ENCODE results near the gene VKORC1L1. TPM values are rescaled to one million over a fixed set of nuclear protein-coding genes. Genes with fewer than 3 reads are reported as not detected.
"Not testable (repeated sequence)": the region's sequence is repeated elsewhere in the genome, so short reads cannot be mapped to it uniquely, and the experiment has no call there.

Gene VKORC1L1
- polyA plus RNA-seq, 4 donors: 32.6 to 40.2 (median 38.0) TPM

DNA sequence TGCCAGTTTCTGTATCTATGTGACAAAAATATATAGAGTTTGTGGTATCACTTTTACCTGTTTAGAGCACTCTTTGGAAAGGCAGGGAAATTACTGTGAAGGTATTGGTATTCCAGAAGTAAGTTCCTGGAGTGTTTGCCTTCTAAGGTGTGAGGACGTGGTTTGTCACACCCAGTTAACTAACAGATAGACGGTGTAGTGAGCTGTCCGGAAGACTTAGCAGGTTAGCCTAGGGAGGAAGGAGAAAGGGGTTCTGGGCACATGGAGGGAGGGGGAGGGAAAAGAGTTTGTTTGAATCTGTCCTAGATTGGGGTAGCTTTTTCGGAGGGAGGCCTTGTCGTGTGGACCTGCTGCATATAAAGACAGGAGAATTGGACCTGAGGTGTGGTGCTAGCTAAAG is 7.4 kb downstream of the VKORC1L1 start:
- not testable (repeated sequence) for DNase-seq (ENCODE audit: low read depth in 4 of 4, low spot score in 3 of 4)

DNA sequence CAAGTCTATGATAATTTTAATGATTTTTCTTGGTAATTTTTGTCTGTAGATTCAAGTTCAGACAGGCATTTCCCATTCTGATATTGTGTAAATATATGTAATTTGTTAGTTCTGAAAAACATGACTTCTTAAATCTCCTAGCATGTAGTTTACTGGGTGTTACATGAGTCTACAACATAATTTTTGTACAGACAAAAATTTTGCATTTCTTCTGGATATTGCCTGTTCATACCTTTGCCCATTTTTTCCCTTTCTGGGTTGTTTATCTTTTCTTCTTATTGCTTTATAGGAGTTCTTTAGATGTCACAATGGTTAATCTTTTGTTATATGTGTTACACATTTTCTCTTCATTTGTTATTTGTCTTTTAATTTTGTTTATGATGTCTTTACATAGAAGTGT is 12.1 kb downstream of the VKORC1L1 start:
- DNase-seq (ENCODE audit: low read depth in 4 of 4, low spot score in 3 of 4): not testable (repeated sequence)

DNA sequence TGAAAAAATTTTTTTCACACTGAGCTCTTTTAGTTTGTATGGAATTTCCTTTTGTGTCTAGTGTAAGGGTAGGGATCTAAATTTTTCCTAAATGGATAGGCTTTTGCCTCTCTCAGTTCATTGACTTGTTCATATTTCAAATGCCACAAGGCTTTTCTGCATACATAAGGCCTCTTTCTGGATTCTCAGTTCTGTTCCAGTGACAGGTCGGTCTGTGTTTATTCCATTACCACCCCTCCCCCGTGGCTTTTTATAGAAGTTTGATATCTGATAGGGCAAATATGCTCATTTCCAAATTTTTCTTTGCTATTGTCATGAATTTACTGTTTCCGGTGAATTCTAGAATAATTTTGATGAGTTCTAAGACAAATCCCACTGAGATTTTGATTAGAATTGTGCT is 12.7 kb downstream of the VKORC1L1 start:
- DNase-seq (ENCODE audit: low read depth in 4 of 4, low spot score in 3 of 4): not testable (repeated sequence)

DNA sequence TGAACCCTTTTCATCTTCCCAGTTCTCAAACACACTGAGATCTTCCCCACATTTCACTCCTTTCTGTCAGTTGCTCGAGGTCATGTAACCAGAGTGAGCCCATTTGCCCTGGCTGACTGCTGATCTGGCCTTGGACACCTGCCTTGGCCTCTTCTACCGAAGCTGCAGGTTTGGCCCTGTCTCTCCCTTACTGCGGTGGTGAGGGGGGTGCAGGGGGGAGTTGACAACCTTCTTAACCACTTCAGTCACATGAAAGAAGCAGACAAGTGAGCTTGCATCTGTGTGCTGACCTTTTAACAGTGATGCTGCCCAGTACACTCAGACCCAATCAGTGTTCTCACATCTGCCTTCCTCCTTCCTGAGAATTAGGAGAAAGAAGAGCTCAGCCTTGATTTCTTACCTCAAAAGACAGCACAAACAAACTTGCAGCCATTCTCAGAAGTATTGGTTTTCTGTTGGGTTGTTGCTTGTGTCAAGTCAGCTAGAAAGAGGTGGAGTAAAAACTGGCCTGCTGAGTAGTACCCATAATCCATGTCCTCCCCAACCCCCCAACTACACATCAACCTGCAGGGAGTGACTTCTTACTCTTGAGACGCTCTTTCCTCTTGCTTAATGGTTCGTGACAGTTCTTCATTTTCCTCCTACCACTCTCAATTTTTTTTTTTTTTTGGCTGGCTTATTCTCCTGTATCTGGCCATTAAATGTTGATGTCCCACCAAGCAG is 15.7 kb downstream of the VKORC1L1 start:
- not testable (repeated sequence) for DNase-seq (ENCODE audit: low read depth in 4 of 4, low spot score in 3 of 4)

DNA sequence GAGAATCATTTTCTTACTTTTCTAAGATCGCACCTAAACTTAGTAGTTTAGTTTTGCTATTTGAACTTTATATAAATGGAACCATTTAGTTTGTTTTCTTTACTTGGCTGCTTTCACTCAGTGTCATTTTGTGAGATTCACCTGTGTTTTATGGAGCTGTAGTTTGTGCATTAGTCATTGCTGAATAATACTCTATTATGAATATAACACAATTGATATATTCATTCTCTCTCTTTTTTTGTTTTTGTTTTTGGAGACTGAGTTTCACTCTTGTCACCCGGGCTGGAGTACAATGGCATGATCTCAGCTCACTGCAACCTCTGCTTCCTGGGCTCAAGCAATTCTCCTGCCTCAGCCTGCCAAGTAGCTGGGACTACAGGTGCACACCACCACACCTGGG is 16.8 kb downstream of the VKORC1L1 start:
- not testable (repeated sequence) for DNase-seq (ENCODE audit: low read depth in 4 of 4, low spot score in 3 of 4)

DNA sequence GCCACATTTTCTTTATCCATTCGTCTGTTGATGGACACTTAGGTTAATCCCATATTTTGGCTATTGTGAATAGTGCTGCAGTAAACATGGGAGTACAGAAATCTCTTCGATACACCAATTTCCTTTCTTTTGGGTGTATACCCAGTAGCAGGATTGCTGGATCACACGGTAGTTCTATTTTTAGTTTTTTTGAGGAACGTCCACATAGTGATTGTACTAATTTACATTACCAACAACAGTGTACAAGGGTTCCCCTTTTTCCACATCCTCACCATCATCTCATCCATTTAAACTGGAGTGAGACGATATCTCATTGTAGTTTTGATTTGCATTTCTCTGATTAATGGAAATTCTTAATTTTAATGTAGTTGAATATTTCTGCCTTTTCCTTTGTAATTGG is 19.3 kb downstream of the VKORC1L1 start:
- DNase-seq (ENCODE audit: low read depth in 4 of 4, low spot score in 3 of 4): no peak

DNA sequence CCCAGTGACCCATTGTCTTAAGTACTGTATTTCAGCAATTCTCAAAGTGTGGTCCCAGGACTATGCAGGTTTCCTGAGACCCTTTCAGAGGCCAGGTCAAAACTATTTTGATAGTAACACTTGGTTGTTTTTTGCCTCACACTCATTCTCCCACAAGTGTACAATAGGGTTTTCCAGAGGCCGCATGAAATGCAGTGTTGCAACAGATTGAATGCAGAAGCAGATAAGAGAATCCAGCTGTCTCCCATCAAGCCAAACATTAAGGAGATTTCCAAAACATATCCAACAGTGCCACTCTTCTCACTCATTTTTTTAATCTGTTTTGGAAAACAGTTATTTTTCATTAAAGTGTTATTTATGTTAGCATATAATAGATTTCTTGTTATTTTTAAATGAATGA is 20.0 kb downstream of the VKORC1L1 start:
- no peak for DNase-seq (ENCODE audit: low read depth in 4 of 4, low spot score in 3 of 4)

DNA sequence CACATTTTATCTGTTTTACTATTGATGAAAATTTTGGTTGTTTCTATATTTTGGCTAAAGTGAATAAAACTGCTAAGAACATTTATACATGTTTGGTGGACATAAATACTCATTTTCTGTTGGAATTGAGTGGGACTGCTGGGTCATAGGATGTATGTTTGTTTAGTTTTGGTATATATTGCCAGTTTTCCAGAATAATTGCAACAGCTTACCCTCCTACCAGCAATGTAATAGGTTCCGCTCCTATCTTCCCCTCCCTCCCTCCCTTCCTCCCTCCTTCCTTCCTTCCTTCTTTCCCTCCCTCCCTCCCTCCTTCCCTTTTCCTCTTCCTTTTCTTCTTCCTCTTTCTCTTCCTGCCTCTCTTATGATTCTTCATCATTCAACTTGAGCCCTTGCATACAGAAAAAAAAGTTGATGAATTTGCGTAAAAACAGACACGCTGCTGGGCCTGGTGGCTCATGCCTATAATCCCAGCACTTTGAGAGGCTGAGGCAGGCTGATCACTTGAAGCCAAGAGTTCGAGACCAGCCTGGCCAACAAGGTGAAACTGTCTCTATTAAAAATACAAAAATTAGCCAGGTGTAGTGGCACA is 23.5 kb downstream of the VKORC1L1 start:
- no peak for DNase-seq (ENCODE audit: low read depth in 4 of 4, low spot score in 3 of 4)

DNA sequence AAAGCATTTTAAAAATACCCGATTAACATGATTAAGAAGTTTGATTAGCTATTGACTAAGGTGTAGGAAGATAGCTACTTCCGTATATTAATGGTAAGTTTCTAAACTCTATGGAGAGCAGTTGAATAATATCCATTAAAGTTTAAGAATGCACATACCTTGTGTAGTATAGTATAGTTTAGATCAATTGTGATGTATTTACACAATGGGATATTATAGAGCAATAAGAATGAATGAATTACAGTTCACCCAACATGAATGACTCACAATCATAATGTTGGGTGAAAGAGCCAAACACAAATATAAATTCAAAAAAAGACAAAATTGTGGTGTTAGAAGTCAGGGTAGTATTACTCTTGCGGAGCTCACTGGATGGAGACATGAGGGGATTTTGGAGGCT is 24.4 kb downstream of the VKORC1L1 start:
- DNase-seq (ENCODE audit: low read depth in 4 of 4, low spot score in 3 of 4): not testable (repeated sequence)

DNA sequence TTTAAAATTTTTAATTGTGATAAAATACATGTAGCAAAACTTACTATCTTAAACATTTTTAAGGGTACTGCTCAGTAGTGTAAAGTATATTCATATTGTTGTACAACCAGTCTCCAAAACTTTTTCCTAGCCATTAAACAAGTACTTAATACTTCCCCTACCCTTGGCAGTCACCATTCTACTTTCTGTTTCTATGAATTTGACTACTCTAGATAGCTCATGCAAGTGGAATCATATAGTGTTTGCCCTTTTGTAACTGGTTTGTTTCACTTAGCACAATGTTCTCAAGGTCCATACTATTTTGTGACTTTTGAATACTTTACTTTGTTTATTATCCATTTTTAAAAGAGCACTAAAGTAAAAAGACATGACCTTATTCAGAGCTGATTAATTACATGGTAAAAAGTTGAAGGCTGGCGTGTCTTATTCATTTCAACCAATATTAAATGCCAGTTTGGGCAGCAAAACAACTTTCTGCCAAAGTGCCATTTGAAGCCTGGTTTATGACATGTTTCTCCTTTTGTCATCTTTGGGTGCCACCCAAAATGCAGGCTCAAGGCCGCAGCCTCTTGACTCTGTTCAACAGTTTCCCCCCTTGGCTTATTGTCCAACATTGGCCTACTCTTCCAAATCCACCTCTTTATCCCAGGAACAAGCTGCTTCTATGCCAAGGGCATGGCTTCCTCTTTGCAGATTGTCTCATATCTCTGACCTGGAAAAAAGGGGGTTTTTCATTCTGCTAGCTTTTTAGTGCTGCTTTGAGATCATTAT is 26.0 kb downstream of the VKORC1L1 start:
- DNase-seq (ENCODE audit: low read depth in 4 of 4, low spot score in 3 of 4): not testable (repeated sequence)

DNA sequence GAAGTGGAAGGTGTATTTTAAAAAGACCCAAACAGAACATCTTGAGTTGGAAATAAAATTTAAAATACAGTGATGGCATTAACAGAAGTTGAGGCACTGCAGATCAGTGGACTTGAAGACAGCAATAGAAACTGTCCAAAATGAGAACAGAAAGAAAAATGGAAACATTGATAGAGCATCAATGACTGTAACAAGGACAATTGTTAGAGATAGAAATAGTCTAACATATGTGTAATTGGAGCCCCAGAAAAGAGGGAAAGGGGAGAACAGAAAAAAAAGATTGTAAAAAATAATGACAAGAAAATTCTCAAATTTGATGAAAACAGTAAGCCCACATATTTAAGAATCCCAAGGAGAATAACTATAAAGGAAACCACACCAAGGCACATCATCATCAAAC is 29.4 kb downstream of the VKORC1L1 start:
- DNase-seq (ENCODE audit: low read depth in 4 of 4, low spot score in 3 of 4): no peak

DNA sequence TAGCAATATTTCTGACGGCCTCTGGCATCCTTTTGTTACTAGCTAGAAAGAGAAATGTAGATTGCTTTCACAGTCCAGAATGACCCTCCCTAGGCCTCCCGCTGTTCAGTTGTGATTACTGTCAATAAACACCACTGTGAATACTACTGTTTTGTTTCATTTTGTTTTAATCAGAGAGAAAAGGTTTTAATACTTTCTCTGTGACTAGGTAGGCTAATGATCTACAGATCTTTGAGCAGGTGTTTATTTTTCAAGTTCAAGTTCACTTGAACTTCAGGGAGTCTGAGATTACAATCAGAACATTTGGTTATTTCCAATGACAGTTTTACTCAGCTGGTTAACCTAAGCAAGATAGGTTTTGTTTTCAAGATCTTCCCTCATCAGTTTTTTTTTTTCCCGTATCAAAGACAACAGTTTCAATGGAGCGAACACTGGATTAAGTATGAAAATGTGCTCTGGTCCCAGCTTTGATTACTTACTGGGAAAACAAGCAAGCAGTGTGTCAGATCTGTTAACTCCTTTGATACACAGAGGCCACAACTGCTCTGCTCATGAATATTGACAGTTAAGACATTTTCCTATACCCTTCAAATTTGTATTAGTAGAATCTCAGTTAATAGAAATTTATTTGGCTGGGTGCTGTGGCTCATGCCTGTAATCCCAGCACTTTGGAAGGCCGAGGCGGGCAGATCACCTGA is 34.8 kb downstream of the VKORC1L1 start:
- no peak for DNase-seq (ENCODE audit: low read depth in 4 of 4, low spot score in 3 of 4)

DNA sequence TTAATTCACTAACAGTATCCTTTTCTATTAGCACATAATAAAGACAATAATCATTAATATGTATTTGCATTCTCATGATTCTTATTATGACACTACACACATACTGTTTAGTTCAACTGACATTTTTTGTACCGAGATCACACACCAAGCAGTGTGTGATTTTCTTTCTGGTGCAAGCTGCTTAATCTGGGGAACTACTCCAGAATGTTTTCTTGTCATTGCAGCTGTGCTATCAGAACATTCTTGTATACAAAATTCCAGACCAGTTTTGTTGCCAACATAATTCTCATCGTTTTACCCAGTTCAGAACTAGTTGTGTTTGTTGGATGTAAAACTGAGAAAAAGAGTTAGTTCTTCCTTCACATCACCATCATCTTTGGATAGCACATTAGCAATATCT is 37.4 kb downstream of the VKORC1L1 start:
- DNase-seq (ENCODE audit: low read depth in 4 of 4, low spot score in 3 of 4): no peak

DNA sequence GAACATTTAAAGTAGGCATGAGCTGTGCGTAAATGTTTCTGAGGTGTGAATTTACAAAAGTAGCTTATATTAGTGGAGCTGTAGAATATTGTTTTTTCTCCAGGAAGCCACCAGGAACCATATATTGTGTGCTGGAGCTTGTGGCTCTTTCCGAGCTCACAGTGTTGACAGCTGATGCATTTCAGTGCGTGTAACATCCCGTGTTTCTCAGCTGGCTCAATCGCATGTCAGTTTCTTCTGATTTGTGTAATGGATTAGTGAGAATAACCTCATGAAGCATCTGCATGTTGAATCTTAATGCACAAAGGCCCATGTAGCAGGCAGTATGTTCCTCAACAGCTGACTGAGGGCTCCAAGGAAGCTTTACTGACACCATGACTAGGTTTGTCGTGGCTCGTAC is 39.4 kb downstream of the VKORC1L1 start:
- no peak for DNase-seq (ENCODE audit: low read depth in 4 of 4, low spot score in 3 of 4)

DNA sequence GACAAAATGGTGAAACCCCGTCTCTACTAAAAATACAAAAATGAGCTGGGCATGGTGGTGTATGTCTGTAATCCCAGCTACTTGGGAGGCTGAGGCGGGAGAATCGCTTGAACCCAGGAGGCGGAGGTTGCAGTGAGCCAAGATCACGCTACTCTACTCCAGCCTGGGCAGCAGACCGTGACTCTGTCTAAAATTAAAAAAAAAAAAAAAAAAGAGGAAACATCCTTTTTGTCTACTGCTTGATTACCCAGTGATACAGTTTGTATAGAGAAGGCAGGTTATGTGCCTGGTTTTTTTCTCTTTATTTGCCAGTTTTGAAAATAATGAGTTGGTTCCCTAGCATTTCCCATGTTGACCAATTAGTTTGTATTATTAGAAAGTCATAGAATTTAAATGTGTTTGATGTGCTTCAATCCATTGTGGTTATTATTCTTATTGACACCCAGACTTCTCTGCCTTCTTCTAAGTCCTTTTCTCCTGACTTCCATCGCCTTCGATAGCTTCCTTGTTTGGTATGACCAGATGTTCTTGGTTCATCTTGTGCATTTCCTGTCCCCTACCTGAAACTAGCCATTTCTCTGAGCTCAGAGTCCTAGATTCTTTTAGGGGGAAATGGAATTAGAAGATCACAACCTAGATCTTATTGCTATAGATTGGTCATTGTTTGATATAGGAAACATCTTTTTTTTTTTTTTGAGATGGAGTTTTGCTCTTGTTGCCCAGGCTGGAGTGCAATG is 43.2 kb downstream of the VKORC1L1 start:
- no peak for DNase-seq (ENCODE audit: low read depth in 4 of 4, low spot score in 3 of 4)

DNA sequence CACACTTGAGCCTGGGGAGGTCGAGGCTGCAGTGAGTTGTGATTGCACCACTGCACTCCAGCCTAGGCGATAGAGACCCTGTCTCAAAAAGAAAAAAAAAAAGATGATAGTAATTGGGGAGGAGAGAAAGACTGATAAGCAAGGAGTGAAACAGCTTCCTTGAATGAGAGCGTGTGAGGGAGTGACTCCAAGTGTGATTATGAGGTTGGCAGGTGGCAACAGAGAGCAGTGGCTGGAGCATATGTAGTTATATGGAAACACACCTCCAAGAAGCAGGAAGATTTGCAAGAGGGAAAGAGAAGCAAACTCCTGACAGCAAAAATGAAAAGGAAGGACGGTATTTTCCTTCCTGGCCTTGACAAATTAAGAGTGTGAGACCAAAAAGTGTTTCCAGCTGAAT is 50.4 kb downstream of the VKORC1L1 start:
- DNase-seq (ENCODE audit: low read depth in 4 of 4, low spot score in 3 of 4): no peak

DNA sequence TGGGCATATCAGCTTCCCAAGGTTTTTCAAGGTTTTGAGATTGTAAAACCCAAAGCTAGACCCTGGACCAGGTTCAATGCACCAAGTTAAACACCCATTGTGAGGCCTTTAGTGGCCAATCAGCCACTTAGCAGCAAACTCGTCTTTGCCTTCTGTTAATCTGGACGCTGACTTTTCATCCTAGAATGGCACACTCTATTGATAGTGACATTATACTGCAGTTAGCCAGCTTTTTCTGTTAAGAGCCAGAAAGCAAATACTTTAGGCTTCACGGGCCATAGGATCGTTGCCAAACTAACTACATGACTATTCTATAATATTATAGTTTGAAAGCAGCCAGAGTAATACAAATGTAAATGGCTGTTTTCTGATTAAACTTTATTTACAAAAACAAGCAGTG is 51.3 kb downstream of the VKORC1L1 start:
- DNase-seq (ENCODE audit: low read depth in 4 of 4, low spot score in 3 of 4): no peak

DNA sequence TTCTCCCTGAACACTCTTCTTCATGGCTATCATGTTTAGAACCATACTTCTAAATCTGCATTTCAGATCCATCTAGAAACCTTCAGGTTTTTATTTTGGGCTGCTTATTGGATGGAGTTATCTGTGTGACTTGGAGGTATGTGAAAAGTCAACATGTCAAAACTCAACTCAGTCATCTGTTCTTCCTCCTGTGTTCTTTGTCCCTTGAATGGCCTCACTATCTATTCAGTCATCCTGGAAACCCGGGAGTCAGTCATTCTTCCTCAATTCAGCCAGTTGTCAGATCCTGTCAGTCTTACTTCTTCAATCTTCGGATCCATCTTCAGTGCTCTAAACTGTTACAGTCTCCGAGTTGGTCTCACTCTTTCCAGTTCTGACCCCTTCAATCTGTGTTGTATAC is 52.2 kb downstream of the VKORC1L1 start:
- no peak for DNase-seq (ENCODE audit: low read depth in 4 of 4, low spot score in 3 of 4)

DNA sequence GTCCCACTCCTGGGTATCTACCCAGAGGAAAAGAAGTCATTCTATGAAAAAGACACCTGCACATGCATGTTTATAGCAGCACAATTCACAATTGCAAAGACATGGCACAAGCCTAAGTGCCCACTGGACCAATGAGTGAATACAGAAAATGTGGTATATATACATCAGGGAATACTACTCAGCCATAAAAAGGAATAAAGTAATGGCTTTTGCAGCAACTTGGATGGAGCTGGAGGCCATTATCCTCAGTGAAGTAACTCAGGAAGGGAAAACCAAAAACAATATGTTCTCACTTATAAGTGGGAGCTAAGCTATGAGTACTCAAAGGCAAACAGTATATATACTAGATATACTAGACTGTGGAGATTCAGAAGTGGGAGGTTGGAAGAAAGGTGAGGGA is 53.7 kb downstream of the VKORC1L1 start:
- no peak for DNase-seq (ENCODE audit: low read depth in 4 of 4, low spot score in 3 of 4)
